HG03432 (cell line): ENCODE data around the gene TSBP1.
"Not testable (repeated sequence)": the region's sequence is repeated elsewhere in the genome, so short reads cannot be mapped to it uniquely, and the experiment has no call there.

Source experiments
- ATAC-seq: cut with Tn5 transposase; IDR thresholded peaks from one replicate; pipeline ENCODE4 v1.9.1; 2021; ENCODE audit warnings: mild to moderate bottlenecking, moderate library complexity; ENCODE audit not compliant: unreplicated experiment

TSBP1 gene

GRCh38 chr6:32375739-32376529 is 4.2 kb upstream of the TSBP1 start:
- ATAC-seq, result no peak

GRCh38 chr6:32371229-32371628 is 474 bp downstream of the TSBP1 start:
- ATAC-seq, result no peak

- no peak for ATAC-seq
Observed at GRCh38 chr6:32370505-32370904, 1.2 kb downstream of the TSBP1 start.

GRCh38 chr6:32369660-32370059 is 2.0 kb downstream of the TSBP1 start:
- ATAC-seq, result no peak

GRCh38 chr6:32367644-32368043 is 4.1 kb downstream of the TSBP1 start:
- ATAC-seq, result no peak

- ATAC-seq, result not testable (repeated sequence)
Observed at GRCh38 chr6:32359225-32359624, 12.5 kb downstream of the TSBP1 start.

- ATAC-seq, result not testable (repeated sequence)
Observed at GRCh38 chr6:32358548-32358947, 13.2 kb downstream of the TSBP1 start.

- ATAC-seq, result no peak
Observed at GRCh38 chr6:32355018-32355417, 16.7 kb downstream of the TSBP1 start.

- no peak for ATAC-seq
Observed at GRCh38 chr6:32353348-32353747, 18.4 kb downstream of the TSBP1 start.

GRCh38 chr6:32340242-32340641 is 31.5 kb downstream of the TSBP1 start:
- ATAC-seq, result no peak

- ATAC-seq, result no peak
Observed at GRCh38 chr6:32337186-32337805, 34.4 kb downstream of the TSBP1 start.

- no peak for ATAC-seq
Observed at GRCh38 chr6:32332433-32332832, 39.3 kb downstream of the TSBP1 start.

GRCh38 chr6:32329141-32329540 is 42.6 kb downstream of the TSBP1 start:
- ATAC-seq, result no peak

- ATAC-seq, result no peak
Observed at GRCh38 chr6:32327103-32327502, 44.6 kb downstream of the TSBP1 start.

GRCh38 chr6:32318501-32318900 is 53.2 kb downstream of the TSBP1 start:
- no peak for ATAC-seq

- no peak for ATAC-seq
Observed at GRCh38 chr6:32317541-32317940, 54.2 kb downstream of the TSBP1 start.

GRCh38 chr6:32313964-32314363 is 57.7 kb downstream of the TSBP1 start:
- ATAC-seq, result no peak

GRCh38 chr6:32298632-32299336 is 72.9 kb downstream of the TSBP1 start:
- no peak for ATAC-seq

- not testable (repeated sequence) for ATAC-seq
Observed at GRCh38 chr6:32294980-32295379, 76.7 kb downstream of the TSBP1 start.

GRCh38 chr6:32294566-32294965 is 77.1 kb downstream of the TSBP1 start:
- ATAC-seq, result no peak

- ATAC-seq, result no peak
Observed at GRCh38 chr6:32293695-32294094, 78.0 kb downstream of the TSBP1 start.

GRCh38 chr6:32291543-32291942 is 80.2 kb downstream of the TSBP1 start:
- no peak for ATAC-seq
